ENCODE measurements around the gene ASS1. TPM values are rescaled to one million over a fixed set of nuclear protein-coding genes. Genes with fewer than 3 reads are reported as not detected.
A peak's percentile ranks its signal among the peaks of the same experiment; 100 is the strongest.

ASS1 gene
- total and polyA plus RNA-seq, 2 of the 13 experiments (the other 11 are each of a cell fraction or from before 2014, with no cell fraction given), result 77.6 to 122 TPM

GRCh38 chr9:130451509-130452388 lies 7.0 kb downstream of the ASS1 start (continued):
- TF ChIP-seq, protein P1, sequence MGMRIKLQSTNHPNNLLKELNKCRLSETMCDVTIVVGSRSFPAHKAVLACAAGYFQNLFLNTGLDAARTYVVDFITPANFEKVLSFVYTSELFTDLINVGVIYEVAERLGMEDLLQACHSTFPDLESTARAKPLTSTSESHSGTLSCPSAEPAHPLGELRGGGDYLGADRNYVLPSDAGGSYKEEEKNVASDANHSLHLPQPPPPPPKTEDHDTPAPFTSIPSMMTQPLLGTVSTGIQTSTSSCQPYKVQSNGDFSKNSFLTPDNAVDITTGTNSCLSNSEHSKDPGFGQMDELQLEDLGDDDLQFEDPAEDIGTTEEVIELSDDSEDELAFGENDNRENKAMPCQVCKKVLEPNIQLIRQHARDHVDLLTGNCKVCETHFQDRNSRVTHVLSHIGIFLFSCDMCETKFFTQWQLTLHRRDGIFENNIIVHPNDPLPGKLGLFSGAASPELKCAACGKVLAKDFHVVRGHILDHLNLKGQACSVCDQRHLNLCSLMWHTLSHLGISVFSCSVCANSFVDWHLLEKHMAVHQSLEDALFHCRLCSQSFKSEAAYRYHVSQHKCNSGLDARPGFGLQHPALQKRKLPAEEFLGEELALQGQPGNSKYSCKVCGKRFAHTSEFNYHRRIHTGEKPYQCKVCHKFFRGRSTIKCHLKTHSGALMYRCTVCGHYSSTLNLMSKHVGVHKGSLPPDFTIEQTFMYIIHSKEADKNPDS (CRISPR knock-in tag; IDR thresholded peaks at IDR 0.05), result no peak
- TF ChIP-seq YY1 (IDR thresholded peaks at IDR 0.05; ENCODE audit: insufficient read depth, insufficient replicate concordance, low read depth, low read length) (no peak), KLF12 (CRISPR knock-in tag; IDR thresholded peaks at IDR 0.05; ENCODE audit: borderline replicate concordance) (no peak), ZC3H13 (CRISPR knock-in tag; IDR thresholded peaks at IDR 0.05) (no peak), KMT2B (CRISPR knock-in tag; IDR thresholded peaks at IDR 0.05) (no peak), CEBPB (IDR thresholded peaks at IDR 0.05; ENCODE audit: borderline replicate concordance, low read depth, low read length) (no peak), NR1H2 (CRISPR knock-in tag; IDR thresholded peaks at IDR 0.05; ENCODE audit: borderline replicate concordance, low read depth) (0 out of 2 replicates have a peak, but pooled peaks have one; percentile 11), ZNF441 (CRISPR knock-in tag; IDR thresholded peaks at IDR 0.05; ENCODE audit: borderline replicate concordance) (no peak), HNRNPL (IDR thresholded peaks at IDR 0.05; ENCODE audit: low read depth, low read length) (0 out of 2 replicates have a peak, but pooled peaks have one; percentile 35), USF2 (IDR thresholded peaks at IDR 0.05; ENCODE audit: low read depth, low read length) (no peak), USF2 (CRISPR knock-in tag; IDR thresholded peaks at IDR 0.05; ENCODE audit: borderline replicate concordance) (no peak), ZNF552 (CRISPR knock-in tag; IDR thresholded peaks at IDR 0.05; ENCODE audit: borderline replicate concordance) (no peak), ZNF496 (CRISPR knock-in tag; IDR thresholded peaks at IDR 0.05; ENCODE audit: insufficient replicate concordance) (no peak), ZNF83 (CRISPR knock-in tag; IDR thresholded peaks at IDR 0.05; ENCODE audit: borderline replicate concordance) (no peak), ATRX (CRISPR knock-in tag; IDR thresholded peaks at IDR 0.05; ENCODE audit: borderline replicate concordance) (no peak), TOE1 (CRISPR knock-in tag; IDR thresholded peaks at IDR 0.05) (no peak), RBFOX2 (IDR thresholded peaks at IDR 0.05; ENCODE audit: low read depth, low read length) (no peak), ZNF577 (CRISPR knock-in tag; IDR thresholded peaks at IDR 0.05; ENCODE audit: borderline replicate concordance, low read depth) (no peak)
- TF ChIP-seq, protein P2, sequence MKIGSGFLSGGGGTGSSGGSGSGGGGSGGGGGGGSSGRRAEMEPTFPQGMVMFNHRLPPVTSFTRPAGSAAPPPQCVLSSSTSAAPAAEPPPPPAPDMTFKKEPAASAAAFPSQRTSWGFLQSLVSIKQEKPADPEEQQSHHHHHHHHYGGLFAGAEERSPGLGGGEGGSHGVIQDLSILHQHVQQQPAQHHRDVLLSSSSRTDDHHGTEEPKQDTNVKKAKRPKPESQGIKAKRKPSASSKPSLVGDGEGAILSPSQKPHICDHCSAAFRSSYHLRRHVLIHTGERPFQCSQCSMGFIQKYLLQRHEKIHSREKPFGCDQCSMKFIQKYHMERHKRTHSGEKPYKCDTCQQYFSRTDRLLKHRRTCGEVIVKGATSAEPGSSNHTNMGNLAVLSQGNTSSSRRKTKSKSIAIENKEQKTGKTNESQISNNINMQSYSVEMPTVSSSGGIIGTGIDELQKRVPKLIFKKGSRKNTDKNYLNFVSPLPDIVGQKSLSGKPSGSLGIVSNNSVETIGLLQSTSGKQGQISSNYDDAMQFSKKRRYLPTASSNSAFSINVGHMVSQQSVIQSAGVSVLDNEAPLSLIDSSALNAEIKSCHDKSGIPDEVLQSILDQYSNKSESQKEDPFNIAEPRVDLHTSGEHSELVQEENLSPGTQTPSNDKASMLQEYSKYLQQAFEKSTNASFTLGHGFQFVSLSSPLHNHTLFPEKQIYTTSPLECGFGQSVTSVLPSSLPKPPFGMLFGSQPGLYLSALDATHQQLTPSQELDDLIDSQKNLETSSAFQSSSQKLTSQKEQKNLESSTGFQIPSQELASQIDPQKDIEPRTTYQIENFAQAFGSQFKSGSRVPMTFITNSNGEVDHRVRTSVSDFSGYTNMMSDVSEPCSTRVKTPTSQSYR (CRISPR knock-in tag; IDR thresholded peaks at IDR 0.05; ENCODE audit: borderline replicate concordance), result no peak

Measured in HepG2 (cell line).